KMS-11 (cell line): ENCODE results near the gene DHRS7.
A peak's percentile ranks its signal among the peaks of the same experiment; 100 is the strongest.

Experiments
- H2AFZ ChIP-seq: fragments of 200-600 bp; sonication (generic); 2 replicates; pipeline ENCODE4 v1.6.1; 2016; ENCODE audit warnings: antibody characterized with exemption, mixed run types, low read depth
- H3K27ac ChIP-seq: fragments of 200-600 bp; sonication (generic); 2 replicates; pipeline ENCODE4 v1.6.1; 2016; ENCODE audit warnings: mild to moderate bottlenecking, mixed run types
- H3K27me3 ChIP-seq: fragments of 200-600 bp; sonication (generic); 2 replicates; pipeline ENCODE4 v1.6.1; 2017; ENCODE audit warnings: mild to moderate bottlenecking, low read depth, mixed run types, moderate library complexity; ENCODE audit not compliant: insufficient read depth
- H3K36me3 ChIP-seq: fragments of 200-600 bp; sonication (generic); 2 replicates; pipeline ENCODE4 v1.6.1; 2017; ENCODE audit warnings: mild to moderate bottlenecking, mixed run types; ENCODE audit not compliant: insufficient read depth
- H3K4me1 ChIP-seq: fragments of 200-600 bp; sonication (generic); 2 replicates; pipeline ENCODE4 v1.6.1; 2016; ENCODE audit warnings: mild to moderate bottlenecking, low read depth, mixed run types; ENCODE audit not compliant: poor library complexity, severe bottlenecking
- H3K4me2 ChIP-seq: fragments of 200-600 bp; sonication (generic); 2 replicates; pipeline ENCODE4 v1.7.0; 2016; ENCODE audit warnings: mild to moderate bottlenecking, mixed run types
- H3K4me3 ChIP-seq: fragments of 200-600 bp; sonication (generic); IDR thresholded peaks from 2 replicates; pipeline ENCODE4 v1.6.1; 2017; ENCODE audit warnings: low read depth, low read length, mixed read lengths; ENCODE audit not compliant: insufficient read depth
- H3K79me2 ChIP-seq: fragments of 200-600 bp; sonication (generic); 2 replicates; pipeline ENCODE4 v1.6.1; 2016; ENCODE audit warnings: low read depth, mixed run types; ENCODE audit not compliant: insufficient read depth
- H3K9ac ChIP-seq: fragments of 200-600 bp; sonication (generic); 2 replicates; pipeline ENCODE4 v1.6.1; 2016; ENCODE audit warnings: mild to moderate bottlenecking, mixed run types
- H4K20me1 ChIP-seq: fragments of 200-600 bp; sonication (generic); 2 replicates; pipeline ENCODE4 v1.6.1; 2016; ENCODE audit warnings: mild to moderate bottlenecking, mixed run types; ENCODE audit not compliant: insufficient read depth
- TF ChIP-seq, protein P1 (sequence below): fragments of 200-600 bp; sonication (generic); conservative IDR thresholded peaks from 2 replicates; pipeline ENCODE4 v1.6.1; 2017; ENCODE audit warnings: low read depth, mild to moderate bottlenecking, antibody characterized with exemption, low read length, moderate library complexity, mixed read lengths

The DHRS7 gene

DNA sequence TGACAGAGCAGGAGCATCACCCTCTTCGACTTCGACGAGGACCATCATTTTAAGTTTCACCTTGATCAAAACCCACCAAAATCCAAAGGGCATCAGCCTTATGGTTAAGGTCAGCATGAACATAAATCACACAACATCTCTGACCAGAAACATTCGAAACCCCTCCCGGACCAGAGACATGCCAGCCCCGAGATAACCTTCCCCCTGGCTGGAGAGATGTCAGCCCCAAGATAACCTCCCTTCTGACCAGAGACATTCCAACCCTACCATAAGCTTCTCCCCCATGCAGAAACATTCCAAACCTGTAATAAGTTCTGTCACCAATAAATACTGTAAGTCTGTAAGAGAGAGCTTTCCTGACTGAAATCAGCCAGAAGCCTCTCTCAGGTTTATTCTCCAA is 67.2 kb downstream of the DHRS7 start:
- H3K4me3 ChIP-seq: no peak overlapping the region
- H3K9ac ChIP-seq: no peak overlapping the region
- peaks cover 26% of the 10 kb centered on the region for H3K4me1 ChIP-seq
- no peaks in the 10 kb centered on the region for H3K27me3 ChIP-seq
- peaks cover 50% of the 10 kb centered on the region for H3K79me2 ChIP-seq
- H4K20me1 ChIP-seq: no peaks in the 10 kb centered on the region
- H2AFZ ChIP-seq: no peak overlapping the region
- H3K36me3 ChIP-seq: no peaks in the 10 kb centered on the region
- H3K4me2 ChIP-seq: no peak overlapping the region
- no peak overlapping the region for H3K27ac ChIP-seq
- TF ChIP-seq, protein P1, sequence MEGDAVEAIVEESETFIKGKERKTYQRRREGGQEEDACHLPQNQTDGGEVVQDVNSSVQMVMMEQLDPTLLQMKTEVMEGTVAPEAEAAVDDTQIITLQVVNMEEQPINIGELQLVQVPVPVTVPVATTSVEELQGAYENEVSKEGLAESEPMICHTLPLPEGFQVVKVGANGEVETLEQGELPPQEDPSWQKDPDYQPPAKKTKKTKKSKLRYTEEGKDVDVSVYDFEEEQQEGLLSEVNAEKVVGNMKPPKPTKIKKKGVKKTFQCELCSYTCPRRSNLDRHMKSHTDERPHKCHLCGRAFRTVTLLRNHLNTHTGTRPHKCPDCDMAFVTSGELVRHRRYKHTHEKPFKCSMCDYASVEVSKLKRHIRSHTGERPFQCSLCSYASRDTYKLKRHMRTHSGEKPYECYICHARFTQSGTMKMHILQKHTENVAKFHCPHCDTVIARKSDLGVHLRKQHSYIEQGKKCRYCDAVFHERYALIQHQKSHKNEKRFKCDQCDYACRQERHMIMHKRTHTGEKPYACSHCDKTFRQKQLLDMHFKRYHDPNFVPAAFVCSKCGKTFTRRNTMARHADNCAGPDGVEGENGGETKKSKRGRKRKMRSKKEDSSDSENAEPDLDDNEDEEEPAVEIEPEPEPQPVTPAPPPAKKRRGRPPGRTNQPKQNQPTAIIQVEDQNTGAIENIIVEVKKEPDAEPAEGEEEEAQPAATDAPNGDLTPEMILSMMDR: no peak

DNA sequence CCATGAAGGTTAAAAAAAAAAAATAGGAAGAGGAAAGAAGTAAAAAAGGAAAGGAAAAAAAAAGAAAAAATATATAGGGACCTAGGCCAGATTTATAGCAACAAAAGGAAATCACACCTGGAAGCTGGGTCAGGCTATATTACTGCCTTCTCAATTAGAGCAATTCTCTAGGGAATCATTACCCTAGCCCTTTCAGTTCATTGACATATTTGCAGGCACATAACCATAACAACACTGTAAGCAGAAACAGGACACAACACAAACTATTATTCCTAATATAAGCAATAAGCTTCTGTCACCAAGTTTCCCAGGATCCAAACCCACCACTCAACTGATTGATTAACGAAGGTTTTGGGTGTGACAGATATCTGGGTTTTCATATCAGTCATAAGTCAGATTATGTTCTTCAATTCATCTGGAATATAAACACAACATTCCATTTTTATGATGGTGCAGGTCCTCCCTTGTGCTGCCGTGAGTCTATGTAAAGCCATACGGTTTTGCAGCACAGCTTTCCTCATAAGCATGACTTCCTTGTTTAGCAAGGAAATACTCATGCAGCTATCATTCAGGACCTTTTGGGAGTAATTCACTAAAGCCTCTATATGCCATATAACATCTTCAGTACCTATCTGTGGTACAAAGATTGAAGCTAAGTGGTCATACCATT is 69.3 kb downstream of the DHRS7 start:
- H3K4me3 ChIP-seq: no peak overlapping the region
- TF ChIP-seq, protein P1: no peak
- H3K9ac ChIP-seq: no peak overlapping the region
- peaks cover 26% of the 10 kb centered on the region for H3K4me1 ChIP-seq
- H4K20me1 ChIP-seq: no peaks in the 10 kb centered on the region
- no peak overlapping the region for H3K27ac ChIP-seq
- peaks cover 52% of the 10 kb centered on the region for H3K79me2 ChIP-seq
- H3K4me2 ChIP-seq: 0 out of 2 replicates have a peak overlapping the region, but pooled peaks have one; percentile 13
- H3K36me3 ChIP-seq: no peaks in the 10 kb centered on the region
- no peaks in the 10 kb centered on the region for H3K27me3 ChIP-seq
- H2AFZ ChIP-seq: no peak overlapping the region

DNA sequence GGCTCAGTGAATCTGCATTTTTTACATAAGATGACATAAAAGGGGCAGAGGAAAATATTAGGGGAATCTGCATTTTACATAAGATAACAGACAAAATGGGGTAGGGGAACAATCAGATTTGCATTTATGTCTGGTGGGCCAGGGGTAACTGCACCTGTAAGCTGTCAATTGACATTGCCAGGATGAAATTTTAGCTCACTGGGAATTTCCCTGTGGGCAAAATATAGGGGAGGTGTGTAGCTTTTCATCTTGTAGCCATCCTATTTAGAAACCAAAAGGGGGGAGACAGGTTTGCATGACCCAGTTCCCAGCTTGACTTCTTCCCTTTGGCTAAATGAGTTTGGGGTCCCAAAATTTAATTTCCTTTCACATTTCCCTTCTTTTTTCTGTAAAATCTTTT is 70.0 kb downstream of the DHRS7 start:
- no peak overlapping the region for H3K9ac ChIP-seq
- H3K4me3 ChIP-seq: no peak overlapping the region
- 0 out of 2 replicates have a peak overlapping the region, but pooled peaks have one; percentile 13 for H3K4me2 ChIP-seq
- no peaks in the 10 kb centered on the region for H3K36me3 ChIP-seq
- H2AFZ ChIP-seq: no peak overlapping the region
- H3K79me2 ChIP-seq: peaks cover 52% of the 10 kb centered on the region
- H3K27ac ChIP-seq: no peak overlapping the region
- H3K4me1 ChIP-seq: peaks cover 26% of the 10 kb centered on the region
- no peaks in the 10 kb centered on the region for H4K20me1 ChIP-seq
- H3K27me3 ChIP-seq: no peaks in the 10 kb centered on the region
- TF ChIP-seq, protein P1: no peak

DNA sequence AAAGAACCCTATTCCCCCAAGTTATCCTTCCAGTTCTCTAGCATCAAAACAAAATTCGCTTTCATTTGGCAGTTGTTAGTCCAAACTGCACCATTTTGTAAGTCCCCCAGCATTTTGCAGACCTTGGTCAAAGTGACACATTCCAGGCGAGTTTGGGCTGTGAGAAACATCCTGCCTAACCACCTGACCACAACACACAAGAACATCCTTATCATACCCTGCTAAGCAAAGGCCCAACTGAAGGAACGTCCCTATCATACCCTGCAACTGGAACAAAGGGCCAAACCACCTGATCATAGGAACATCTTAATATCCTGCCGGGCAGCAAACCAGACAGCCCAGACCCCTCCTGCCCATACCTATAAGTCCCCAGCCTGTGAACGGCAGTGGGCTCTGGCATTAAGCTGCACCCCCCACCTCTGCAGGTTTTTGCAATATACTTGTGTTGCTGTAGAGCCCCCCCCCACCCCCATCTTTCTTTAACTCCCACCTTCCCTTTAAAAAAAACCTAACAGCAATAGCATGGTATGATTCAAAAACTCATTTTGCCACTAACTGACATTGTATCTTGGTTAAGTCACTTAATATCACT is 70.8 kb downstream of the DHRS7 start:
- H3K4me1 ChIP-seq: peaks cover 26% of the 10 kb centered on the region
- H3K36me3 ChIP-seq: no peaks in the 10 kb centered on the region
- no peaks in the 10 kb centered on the region for H3K27me3 ChIP-seq
- no peak overlapping the region for H2AFZ ChIP-seq
- TF ChIP-seq, protein P1: no peak
- H3K9ac ChIP-seq: no peak overlapping the region
- H3K27ac ChIP-seq: no peak overlapping the region
- peak overlapping the region; percentile 84 for H3K4me2 ChIP-seq
- H4K20me1 ChIP-seq: no peaks in the 10 kb centered on the region
- peaks cover 47% of the 10 kb centered on the region for H3K79me2 ChIP-seq
- H3K4me3 ChIP-seq: no peak overlapping the region
